Lower leg skin (tissue), 3 donors: Measurements from ENCODE around the gene SYNGAP1.

ENCODE experiments used
- POLR2A ChIP-seq, 2 donors: fragments of 450-650 bp; IDR thresholded peaks; one replicate each; pipeline ENCODE4 v1.6.1; 2016 to 2017; ENCODE audit warnings: antibody characterized with exemption in 2 of 2, mild to moderate bottlenecking in 1 of 2, moderate library complexity in 1 of 2
- TF ChIP-seq, protein P1 (sequence below), 3 donors: fragments of 450-650 bp; IDR thresholded peaks; one replicate each; pipeline ENCODE4 v1.5.1; 2016; ENCODE audit warnings: antibody characterized with exemption in 3 of 3, mild to moderate bottlenecking in 3 of 3, moderate library complexity in 2 of 3

DNA sequence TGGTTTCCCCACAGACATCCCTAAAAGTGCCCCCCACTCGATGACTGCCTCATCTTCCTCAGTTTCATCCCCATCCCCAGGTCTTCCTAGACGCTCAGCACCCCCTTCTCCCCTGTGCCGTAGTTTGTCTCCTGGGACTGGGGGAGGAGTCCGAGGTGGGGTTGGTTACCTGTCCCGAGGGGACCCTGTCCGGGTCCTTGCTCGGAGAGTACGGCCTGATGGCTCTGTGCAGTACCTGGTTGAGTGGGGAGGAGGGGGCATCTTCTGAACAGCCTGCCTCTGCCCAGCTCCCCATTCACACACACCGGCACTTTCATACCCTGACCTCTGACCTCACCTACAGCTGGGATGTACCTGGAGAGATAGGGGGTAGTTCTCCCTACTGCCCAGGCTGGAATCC lies 4.0 kb upstream of the SYNGAP1 start:
- TF ChIP-seq, protein P1, sequence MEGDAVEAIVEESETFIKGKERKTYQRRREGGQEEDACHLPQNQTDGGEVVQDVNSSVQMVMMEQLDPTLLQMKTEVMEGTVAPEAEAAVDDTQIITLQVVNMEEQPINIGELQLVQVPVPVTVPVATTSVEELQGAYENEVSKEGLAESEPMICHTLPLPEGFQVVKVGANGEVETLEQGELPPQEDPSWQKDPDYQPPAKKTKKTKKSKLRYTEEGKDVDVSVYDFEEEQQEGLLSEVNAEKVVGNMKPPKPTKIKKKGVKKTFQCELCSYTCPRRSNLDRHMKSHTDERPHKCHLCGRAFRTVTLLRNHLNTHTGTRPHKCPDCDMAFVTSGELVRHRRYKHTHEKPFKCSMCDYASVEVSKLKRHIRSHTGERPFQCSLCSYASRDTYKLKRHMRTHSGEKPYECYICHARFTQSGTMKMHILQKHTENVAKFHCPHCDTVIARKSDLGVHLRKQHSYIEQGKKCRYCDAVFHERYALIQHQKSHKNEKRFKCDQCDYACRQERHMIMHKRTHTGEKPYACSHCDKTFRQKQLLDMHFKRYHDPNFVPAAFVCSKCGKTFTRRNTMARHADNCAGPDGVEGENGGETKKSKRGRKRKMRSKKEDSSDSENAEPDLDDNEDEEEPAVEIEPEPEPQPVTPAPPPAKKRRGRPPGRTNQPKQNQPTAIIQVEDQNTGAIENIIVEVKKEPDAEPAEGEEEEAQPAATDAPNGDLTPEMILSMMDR (IDR thresholded peaks at IDR 0.05), result no peak
- TF ChIP-seq POLR2A (IDR thresholded peaks at IDR 0.05), result no peak
